Dedifferentiated amniotic fluid mesenchymal stem cell (primary cell): ENCODE measurements around the gene PRLR.
"Not testable (repeated sequence)": the region's sequence is repeated elsewhere in the genome, so short reads cannot be mapped to it uniquely, and the experiment has no call there.

ENCODE experiments used
- DNase-seq: peaks from one replicate; pipeline ENCODE4 v3.0.0-alpha.2; 2016; ENCODE audit errors: extremely low spot score

Gene PRLR

GRCh38 chr5:35230038-35230611 is at the start of gene PRLR:
PRLR (minus strand) TSS chr5:35230487; CDS start chr5:35089620, 140,867 bp downstream.
- DNase-seq, result peak; percentile 15

- no peak for DNase-seq
Observed at GRCh38 chr5:35274839-35275509, 44.7 kb upstream of the PRLR start.

- DNase-seq, result no peak
Observed at GRCh38 chr5:35269006-35269405, 38.7 kb upstream of the PRLR start.

GRCh38 chr5:35266276-35266675 is 36.0 kb upstream of the PRLR start:
- DNase-seq, result no peak

- DNase-seq, result no peak
Observed at GRCh38 chr5:35264509-35264908, 34.2 kb upstream of the PRLR start.

GRCh38 chr5:35263266-35263877 is 33.1 kb upstream of the PRLR start:
- DNase-seq, result no peak

- no peak for DNase-seq
Observed at GRCh38 chr5:35253582-35253981, 23.3 kb upstream of the PRLR start.

- no peak for DNase-seq
Observed at GRCh38 chr5:35252963-35253362, 22.7 kb upstream of the PRLR start.

- no peak for DNase-seq
Observed at GRCh38 chr5:35248843-35249780, 18.8 kb upstream of the PRLR start.

GRCh38 chr5:35247648-35248034 is 17.4 kb upstream of the PRLR start:
- DNase-seq, result no peak

- no peak for DNase-seq
Observed at GRCh38 chr5:35246900-35247647, 16.8 kb upstream of the PRLR start.

- DNase-seq, result no peak
Observed at GRCh38 chr5:35246411-35246810, 16.1 kb upstream of the PRLR start.

GRCh38 chr5:35245371-35245770 is 15.1 kb upstream of the PRLR start:
- not testable (repeated sequence) for DNase-seq

GRCh38 chr5:35244171-35244570 is 13.9 kb upstream of the PRLR start:
- no peak for DNase-seq

GRCh38 chr5:35242702-35243258 is 12.5 kb upstream of the PRLR start:
- DNase-seq, result no peak

GRCh38 chr5:35240892-35241291 is 10.6 kb upstream of the PRLR start:
- DNase-seq, result no peak

GRCh38 chr5:35239911-35240610 is 9.8 kb upstream of the PRLR start:
- DNase-seq, result no peak

GRCh38 chr5:35239476-35239875 is 9.2 kb upstream of the PRLR start:
- no peak for DNase-seq

GRCh38 chr5:35237580-35238376 is 7.5 kb upstream of the PRLR start:
- no peak for DNase-seq

- no peak for DNase-seq
Observed at GRCh38 chr5:35236770-35237169, 6.5 kb upstream of the PRLR start.
